Liver (tissue), 3 donors: ENCODE data around the gene KIR3DL3.
"Not testable (repeated sequence)": the region's sequence is repeated elsewhere in the genome, so short reads cannot be mapped to it uniquely, and the experiment has no call there.

Experiments
- GABPA ChIP-seq, 2 donors: IDR thresholded peaks in 1 of 2; conservative IDR thresholded peaks in 1 of 2; 2 replicates each; pipeline ENCODE4 v1.6.1; 2016; ENCODE audit warnings: antibody characterized with exemption in 2 of 2, mild to moderate bottlenecking in 1 of 2, moderate library complexity in 1 of 2
- HNF4A ChIP-seq, 2 donors: conservative IDR thresholded peaks; 2 replicates each; pipeline ENCODE4 v1.6.1; 2016; ENCODE audit warnings: antibody characterized with exemption in 2 of 2, mild to moderate bottlenecking in 2 of 2
- JUND ChIP-seq, 2 donors: IDR thresholded peaks; 2 replicates each; pipeline ENCODE4 v1.6.1; 2016; ENCODE audit warnings: antibody characterized with exemption in 2 of 2
- NR2F2 ChIP-seq: IDR thresholded peaks from 2 replicates; pipeline ENCODE4 v1.6.1; 2016; ENCODE audit warnings: antibody characterized with exemption
- RAD21 ChIP-seq, 2 donors: IDR thresholded peaks; 2 replicates each; pipeline ENCODE4 v1.6.1; 2016; ENCODE audit warnings: antibody characterized with exemption in 2 of 2, mild to moderate bottlenecking in 2 of 2
- TF ChIP-seq, protein P1 (sequence below): fragments of 150-350 bp; IDR thresholded peaks from 2 replicates; pipeline ENCODE4 v1.5.1; 2017; ENCODE audit warnings: improper control_type of control experiment, low read depth, low read length; ENCODE audit not compliant: missing input control
- TF ChIP-seq, protein P2 (sequence below): IDR thresholded peaks from 2 replicates; pipeline ENCODE4 v1.6.1; 2016; ENCODE audit warnings: antibody characterized with exemption
- TF ChIP-seq, protein P3 (sequence below): IDR thresholded peaks from 2 replicates; pipeline ENCODE4 v1.6.1; 2016; ENCODE audit warnings: antibody characterized with exemption
- TF ChIP-seq, protein P4 (sequence below): IDR thresholded peaks from 2 replicates; pipeline ENCODE4 v1.6.1; 2016; ENCODE audit warnings: antibody characterized with exemption
- TF ChIP-seq, protein P5 (sequence below): IDR thresholded peaks from 2 replicates; pipeline ENCODE4 v1.6.1; 2016; ENCODE audit warnings: antibody characterized with exemption, mild to moderate bottlenecking
- donor health status: healthy.
- donor health status: healthy.

DNA sequence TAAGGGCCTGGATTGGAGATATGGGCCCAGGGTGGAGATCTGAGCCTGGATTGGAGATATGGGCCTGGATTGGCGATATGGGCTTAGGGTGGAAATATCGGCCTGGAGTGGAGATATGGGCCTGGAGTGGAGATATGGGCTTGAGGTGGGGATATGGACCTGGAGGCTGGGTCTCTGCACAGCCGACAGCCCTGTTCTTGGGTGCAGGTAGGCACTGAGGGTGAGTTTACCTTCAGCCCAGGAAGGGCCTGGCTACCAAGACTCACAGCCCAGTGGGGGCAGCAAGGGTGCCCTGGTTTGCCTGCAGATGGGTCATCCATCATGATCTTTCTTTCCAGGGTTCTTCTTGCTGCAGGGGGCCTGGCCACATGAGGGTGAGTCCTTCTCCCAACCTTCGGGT lies 46.3 kb downstream of the KIR3DL3 start:
- not testable (repeated sequence) for TF ChIP-seq NR2F2; HNF4A (conservative IDR thresholded peaks at IDR 0.05); RAD21 (IDR thresholded peaks at IDR 0.05); GABPA (IDR thresholded peaks at IDR 0.05 in 1 of 2, conservative IDR thresholded peaks at IDR 0.05 in 1 of 2); JUND (IDR thresholded peaks at IDR 0.05)
- TF ChIP-seq, protein P1, sequence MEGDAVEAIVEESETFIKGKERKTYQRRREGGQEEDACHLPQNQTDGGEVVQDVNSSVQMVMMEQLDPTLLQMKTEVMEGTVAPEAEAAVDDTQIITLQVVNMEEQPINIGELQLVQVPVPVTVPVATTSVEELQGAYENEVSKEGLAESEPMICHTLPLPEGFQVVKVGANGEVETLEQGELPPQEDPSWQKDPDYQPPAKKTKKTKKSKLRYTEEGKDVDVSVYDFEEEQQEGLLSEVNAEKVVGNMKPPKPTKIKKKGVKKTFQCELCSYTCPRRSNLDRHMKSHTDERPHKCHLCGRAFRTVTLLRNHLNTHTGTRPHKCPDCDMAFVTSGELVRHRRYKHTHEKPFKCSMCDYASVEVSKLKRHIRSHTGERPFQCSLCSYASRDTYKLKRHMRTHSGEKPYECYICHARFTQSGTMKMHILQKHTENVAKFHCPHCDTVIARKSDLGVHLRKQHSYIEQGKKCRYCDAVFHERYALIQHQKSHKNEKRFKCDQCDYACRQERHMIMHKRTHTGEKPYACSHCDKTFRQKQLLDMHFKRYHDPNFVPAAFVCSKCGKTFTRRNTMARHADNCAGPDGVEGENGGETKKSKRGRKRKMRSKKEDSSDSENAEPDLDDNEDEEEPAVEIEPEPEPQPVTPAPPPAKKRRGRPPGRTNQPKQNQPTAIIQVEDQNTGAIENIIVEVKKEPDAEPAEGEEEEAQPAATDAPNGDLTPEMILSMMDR = not testable (repeated sequence)
- TF ChIP-seq, protein P2, sequence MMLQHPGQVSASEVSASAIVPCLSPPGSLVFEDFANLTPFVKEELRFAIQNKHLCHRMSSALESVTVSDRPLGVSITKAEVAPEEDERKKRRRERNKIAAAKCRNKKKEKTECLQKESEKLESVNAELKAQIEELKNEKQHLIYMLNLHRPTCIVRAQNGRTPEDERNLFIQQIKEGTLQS = not testable (repeated sequence)
- TF ChIP-seq, protein P3, sequence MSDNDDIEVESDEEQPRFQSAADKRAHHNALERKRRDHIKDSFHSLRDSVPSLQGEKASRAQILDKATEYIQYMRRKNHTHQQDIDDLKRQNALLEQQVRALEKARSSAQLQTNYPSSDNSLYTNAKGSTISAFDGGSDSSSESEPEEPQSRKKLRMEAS = not testable (repeated sequence)
- TF ChIP-seq, protein P4, sequence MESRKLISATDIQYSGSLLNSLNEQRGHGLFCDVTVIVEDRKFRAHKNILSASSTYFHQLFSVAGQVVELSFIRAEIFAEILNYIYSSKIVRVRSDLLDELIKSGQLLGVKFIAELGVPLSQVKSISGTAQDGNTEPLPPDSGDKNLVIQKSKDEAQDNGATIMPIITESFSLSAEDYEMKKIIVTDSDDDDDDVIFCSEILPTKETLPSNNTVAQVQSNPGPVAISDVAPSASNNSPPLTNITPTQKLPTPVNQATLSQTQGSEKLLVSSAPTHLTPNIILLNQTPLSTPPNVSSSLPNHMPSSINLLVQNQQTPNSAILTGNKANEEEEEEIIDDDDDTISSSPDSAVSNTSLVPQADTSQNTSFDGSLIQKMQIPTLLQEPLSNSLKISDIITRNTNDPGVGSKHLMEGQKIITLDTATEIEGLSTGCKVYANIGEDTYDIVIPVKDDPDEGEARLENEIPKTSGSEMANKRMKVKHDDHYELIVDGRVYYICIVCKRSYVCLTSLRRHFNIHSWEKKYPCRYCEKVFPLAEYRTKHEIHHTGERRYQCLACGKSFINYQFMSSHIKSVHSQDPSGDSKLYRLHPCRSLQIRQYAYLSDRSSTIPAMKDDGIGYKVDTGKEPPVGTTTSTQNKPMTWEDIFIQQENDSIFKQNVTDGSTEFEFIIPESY = not testable (repeated sequence)
- TF ChIP-seq, protein P5, sequence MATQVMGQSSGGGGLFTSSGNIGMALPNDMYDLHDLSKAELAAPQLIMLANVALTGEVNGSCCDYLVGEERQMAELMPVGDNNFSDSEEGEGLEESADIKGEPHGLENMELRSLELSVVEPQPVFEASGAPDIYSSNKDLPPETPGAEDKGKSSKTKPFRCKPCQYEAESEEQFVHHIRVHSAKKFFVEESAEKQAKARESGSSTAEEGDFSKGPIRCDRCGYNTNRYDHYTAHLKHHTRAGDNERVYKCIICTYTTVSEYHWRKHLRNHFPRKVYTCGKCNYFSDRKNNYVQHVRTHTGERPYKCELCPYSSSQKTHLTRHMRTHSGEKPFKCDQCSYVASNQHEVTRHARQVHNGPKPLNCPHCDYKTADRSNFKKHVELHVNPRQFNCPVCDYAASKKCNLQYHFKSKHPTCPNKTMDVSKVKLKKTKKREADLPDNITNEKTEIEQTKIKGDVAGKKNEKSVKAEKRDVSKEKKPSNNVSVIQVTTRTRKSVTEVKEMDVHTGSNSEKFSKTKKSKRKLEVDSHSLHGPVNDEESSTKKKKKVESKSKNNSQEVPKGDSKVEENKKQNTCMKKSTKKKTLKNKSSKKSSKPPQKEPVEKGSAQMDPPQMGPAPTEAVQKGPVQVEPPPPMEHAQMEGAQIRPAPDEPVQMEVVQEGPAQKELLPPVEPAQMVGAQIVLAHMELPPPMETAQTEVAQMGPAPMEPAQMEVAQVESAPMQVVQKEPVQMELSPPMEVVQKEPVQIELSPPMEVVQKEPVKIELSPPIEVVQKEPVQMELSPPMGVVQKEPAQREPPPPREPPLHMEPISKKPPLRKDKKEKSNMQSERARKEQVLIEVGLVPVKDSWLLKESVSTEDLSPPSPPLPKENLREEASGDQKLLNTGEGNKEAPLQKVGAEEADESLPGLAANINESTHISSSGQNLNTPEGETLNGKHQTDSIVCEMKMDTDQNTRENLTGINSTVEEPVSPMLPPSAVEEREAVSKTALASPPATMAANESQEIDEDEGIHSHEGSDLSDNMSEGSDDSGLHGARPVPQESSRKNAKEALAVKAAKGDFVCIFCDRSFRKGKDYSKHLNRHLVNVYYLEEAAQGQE = not testable (repeated sequence)
